IMR-90 (cell line): Measurements from ENCODE around the gene SLC39A2. TPM values are rescaled to one million over a fixed set of nuclear protein-coding genes. Genes with fewer than 3 reads are reported as not detected.

Source experiments
- ATAC-seq: fragments of 200-7000 bp; cut with Tn5 transposase; 2 replicates; pipeline ENCODE4 v1.9.1; 2020; ENCODE audit warnings: low read depth, mild to moderate bottlenecking, moderate library complexity
- BruUV-seq: library from RNA; stranded (reverse); fragments of 400-500 nt; replicated peaks from 2 replicates; lab custom pipeline; 2021; lab: Mats Ljungman, UMichigan
- CTCF ChIA-PET: fragments of 300-600 bp; formaldehyde crosslinking; extraction: SDS; loops from one replicate; lab custom pipeline; 2021; ENCODE audit warnings: antibody characterized with exemption; lab: Yijun Ruan, JAX
- POLR2A ChIA-PET: fragments of 300-600 bp; sonication (Branson Sonifier 250); formaldehyde crosslinking; loops from one replicate; lab custom pipeline; 2022; ENCODE audit warnings: antibody characterized with exemption; ENCODE audit not compliant: unreplicated experiment; lab: Charles Lee
- DNase-seq: peaks from one replicate; pipeline ENCODE4 v3.0.0; 2013
- H2AFZ ChIP-seq: replicated peaks from 2 replicates; pipeline ENCODE3; 2013; ENCODE audit warnings: low read length, mild to moderate bottlenecking; ENCODE audit not compliant: poor library complexity
- H2AK5ac ChIP-seq: 2 replicates; pipeline ENCODE4 v1.6.1; 2013; ENCODE audit warnings: low read depth, low read length, inconsistent platforms
- H2AK9ac ChIP-seq: replicated peaks from 2 replicates; pipeline ENCODE3; 2013; ENCODE audit warnings: mild to moderate bottlenecking, low read depth, low read length, moderate library complexity; ENCODE audit not compliant: poor library complexity
- H2BK120ac ChIP-seq: 2 replicates; pipeline ENCODE4 v1.6.1; 2013; ENCODE audit warnings: low read depth, low read length, inconsistent platforms
- H2BK15ac ChIP-seq: 3 replicates; pipeline ENCODE4 v1.6.1; 2013; ENCODE audit warnings: low read depth, low read length, inconsistent platforms
- H2BK20ac ChIP-seq: 2 replicates; pipeline ENCODE4 v1.6.1; 2013; ENCODE audit warnings: low read depth, mild to moderate bottlenecking, inconsistent platforms, low read length, moderate library complexity
- H2BK5ac ChIP-seq: 2 replicates; pipeline ENCODE4 v1.6.1; 2013; ENCODE audit warnings: mild to moderate bottlenecking, low read depth, low read length, inconsistent platforms; ENCODE audit not compliant: poor library complexity, severe bottlenecking
- H3K14ac ChIP-seq: replicated peaks from 2 replicates; pipeline ENCODE4 v1.6.1; 2013; ENCODE audit warnings: low read depth, low read length, inconsistent platforms
- H3K18ac ChIP-seq: 2 replicates; pipeline ENCODE4 v1.6.1; 2013; ENCODE audit warnings: low read depth, low read length, control low read depth
- H3K23ac ChIP-seq: 2 replicates; pipeline ENCODE4 v1.6.1; 2013; ENCODE audit warnings: low read depth, low read length, inconsistent platforms
- H3K27ac ChIP-seq: 2 replicates; pipeline ENCODE4 v1.5.1; 2013; ENCODE audit warnings: mild to moderate bottlenecking, control low read depth, low read length; ENCODE audit not compliant: insufficient read depth
- H3K27me3 ChIP-seq: 2 replicates; pipeline ENCODE4 v1.6.1; 2013; ENCODE audit warnings: low read length; ENCODE audit not compliant: control insufficient read depth, insufficient read depth
- H3K36me3 ChIP-seq: 2 replicates; pipeline ENCODE4 v1.6.1; 2013; ENCODE audit warnings: low read length, mixed read lengths; ENCODE audit not compliant: control insufficient read depth, insufficient read depth
- H3K4ac ChIP-seq: 2 replicates; pipeline ENCODE4 v1.6.1; 2013; ENCODE audit warnings: low read depth, low read length, inconsistent platforms
- H3K4me1 ChIP-seq: 2 replicates; pipeline ENCODE4 v1.6.1; 2013; ENCODE audit warnings: low read length, mixed read lengths; ENCODE audit not compliant: control insufficient read depth, insufficient read depth
- H3K4me2 ChIP-seq: 2 replicates; pipeline ENCODE4 v1.6.1; 2013; ENCODE audit warnings: low read depth, mild to moderate bottlenecking, control low read depth, low read length, moderate library complexity
- H3K4me3 ChIP-seq: 2 replicates; pipeline ENCODE4 v1.5.1; 2013; ENCODE audit warnings: low read depth, mild to moderate bottlenecking, control low read depth, low read length, moderate library complexity; ENCODE audit not compliant: insufficient read depth
- H3K56ac ChIP-seq: 2 replicates; pipeline ENCODE4 v1.6.1; 2013; ENCODE audit warnings: low read length, inconsistent platforms; ENCODE audit not compliant: insufficient read depth; ENCODE audit errors: extremely low read depth
- H3K79me1 ChIP-seq, 2 experiments: 2 replicates each; pipeline ENCODE4 v1.6.1; 2013; ENCODE audit warnings: low read length in 2 of 2, inconsistent platforms in 1 of 2, low read depth in 1 of 2
- H3K9ac ChIP-seq: 2 replicates; pipeline ENCODE4 v1.6.1; 2013; ENCODE audit warnings: low read depth, low read length, control low read depth
- H3K9me1 ChIP-seq: 2 replicates; pipeline ENCODE4 v1.6.1; 2013; ENCODE audit warnings: low read length, inconsistent platforms; ENCODE audit not compliant: insufficient read depth
- H3K9me3 ChIP-seq: 2 replicates; pipeline ENCODE4 v1.6.1; 2013; ENCODE audit warnings: low read length; ENCODE audit not compliant: control insufficient read depth, insufficient read depth
- H4K20me1 ChIP-seq: 2 replicates; pipeline ENCODE4 v1.6.1; 2013; ENCODE audit warnings: low read length, inconsistent platforms; ENCODE audit not compliant: insufficient read depth
- H4K5ac ChIP-seq: 2 replicates; pipeline ENCODE4 v1.6.1; 2013; ENCODE audit warnings: mild to moderate bottlenecking, low read depth, low read length, control low read depth
- H4K8ac ChIP-seq, 2 experiments: 2 replicates each; pipeline ENCODE4 v1.6.1; 2013; ENCODE audit warnings: low read depth in 2 of 2, low read length in 2 of 2, control low read depth in 1 of 2, inconsistent platforms in 1 of 2
- H4K91ac ChIP-seq: 2 replicates; pipeline ENCODE4 v1.6.1; 2013; ENCODE audit warnings: low read depth, low read length, inconsistent platforms; ENCODE audit not compliant: insufficient read depth
- CEBPB ChIP-seq: IDR thresholded peaks from 2 replicates; pipeline ENCODE4 v1.6.1; 2012; ENCODE audit warnings: low read depth, low read length, improper control_type of control experiment
- CTCF ChIP-seq: conservative IDR thresholded peaks from 2 replicates; pipeline ENCODE4 v1.5.1; 2012; ENCODE audit warnings: mild to moderate bottlenecking, low read depth, low read length, improper control_type of control experiment
- MAFK ChIP-seq: IDR thresholded peaks from 2 replicates; pipeline ENCODE4 v1.6.1; 2012; ENCODE audit warnings: low read depth, low read length, improper control_type of control experiment
- RFX5 ChIP-seq: IDR thresholded peaks from 2 replicates; pipeline ENCODE4 v1.8.0; 2012; ENCODE audit warnings: low read depth, mild to moderate bottlenecking, low read length, moderate library complexity
- SMC3 ChIP-seq: fragments of 150-350 bp; IDR thresholded peaks from 2 replicates; pipeline ENCODE4 v1.6.1; 2016; ENCODE audit warnings: low read depth, mild to moderate bottlenecking, antibody characterized with exemption, low read length, moderate library complexity
- WGBS, 2 experiments: methylation state at CpG; one replicate each; pipeline versions ENCODE4 v1.1.5 to v1.1.7; 2013; ENCODE audit warnings: missing lambda C conversion rate in 2 of 2; ENCODE audit not compliant: insufficient read length in 1 of 2; ENCODE audit errors: extremely low coverage in 2 of 2; 5-methylcytosine and 5-hydroxymethylcytosine counted together
- dilution Hi-C: fragments of 300-500 bp; cut with HindIII; formaldehyde crosslinking; loops from one replicate; pipeline ENCODE4 v1.14.3; 2018; ENCODE audit warnings: low sequenced_read_pairs; ENCODE audit not compliant: unreplicated experiment
- in situ Hi-C: fragments of 300-500 bp; cut with MboI; formaldehyde crosslinking; loops from 3 replicates; pipeline ENCODE4 v1.14.3; 2019; ENCODE audit warnings: low sequenced_read_pairs, inconsistent platforms, mixed read lengths
- intact Hi-C: fragments of 100-400 bp; cut with micrococcal nuclease; formaldehyde crosslinking; loops from 2 replicates; pipeline ENCODE4 v1.10.0; 2022
- polyA plus RNA-seq, 3 experiments: library from polyadenylated mRNA; depleted of rRNA; stranded (reverse); fragments of >200 nt; gene quantifications; 2 replicates each; pipeline ENCODE4 v1.2.3, GENCODE V29; 2012; ENCODE audit warnings: low replicate concordance in 1 of 3
- total RNA-seq: library from RNA; depleted of rRNA; stranded (reverse); fragments of >200 nt; gene quantifications from 2 replicates; pipeline ENCODE4 v1.2.3, GENCODE V29; 2012

The SLC39A2 gene
- total and polyA plus RNA-seq, 2 of the 4 experiments (the other 2 are of a cell fraction): not detected

GRCh38 chr14:21016413-21017190 lies 17.5 kb downstream of the SLC39A2 start:
- Histone ChIP-seq H3K27ac (no peak overlapping the region), H3K36me3 (no peaks in the 10 kb centered on the region), H3K23ac (no peak overlapping the region), H4K8ac (no peak overlapping the region), H2BK15ac (no peak overlapping the region), H2BK120ac (no peak overlapping the region), H2AFZ (no peak overlapping the region), H2AK9ac (no peak overlapping the region), H3K4me3 (no peak overlapping the region), H3K4me2 (no peak overlapping the region), H2BK20ac (no peak overlapping the region), H3K9me3 (no peaks in the 10 kb centered on the region), H2BK5ac (no peak overlapping the region), H3K4ac (no peak overlapping the region), H2AK5ac (no peak overlapping the region), H4K5ac (no peak overlapping the region), H3K79me1 (no peaks in the 10 kb centered on the region), H3K18ac (no peak overlapping the region), H3K56ac (no peak overlapping the region), H3K4me1 (no peaks in the 10 kb centered on the region), H3K9me1 (no peaks in the 10 kb centered on the region), H3K9ac (no peak overlapping the region), H3K14ac (no peak overlapping the region), H4K20me1 (no peaks in the 10 kb centered on the region), H3K27me3 (peaks cover 30% of the 10 kb centered on the region), H4K91ac (no peak overlapping the region)
- BruUV-seq: no TSS peak
- in situ Hi-C loops (loop anchor here (5.0 kb wide), 1 partner anchor 86 kb away; the partner anchor contains the start of gene TMEM253), intact Hi-C loops (no loop called here), dilution Hi-C loops (no loop called here)
- DNase-seq (no peak), ATAC-seq (no peak)
- 100% methylated on average over 2 of the region's 9 CpGs; no CpG with 5 or more reads in 1 of the 2 experiments for WGBS, 2 experiments
- ChIA-PET POLR2A (no interaction called here), CTCF (interaction anchor here (1.3 to 3.0 kb wide), 3 partner anchors 23 to 88 kb away, joined by 4 to 44 read pairs (median 20); no protein-coding TSS in a partner anchor)
- TF ChIP-seq RFX5 (no peak), CTCF (no peak), MAFK (no peak), CEBPB (no peak), SMC3 (no peak)
